GM12878 (cell line): ENCODE data around the gene MYH10. TPM values are rescaled to one million over a fixed set of nuclear protein-coding genes. Genes with fewer than 3 reads are reported as not detected.

Experiments
- ATAC-seq: fragments of 200-7000 bp; cut with Tn5 transposase; 3 replicates; pipeline ENCODE4 v1.9.1; 2020; ENCODE audit warnings: mild to moderate bottlenecking, moderate library complexity
- BruUV-seq: library from RNA; stranded (reverse); fragments of 400-500 nt; replicated peaks from 2 replicates; lab custom pipeline; 2021; lab: Mats Ljungman, UMichigan
- CTCF ChIA-PET: fragments of 300-600 bp; sonication (Branson Sonifier 250); formaldehyde crosslinking; extraction: SDS; loops from one replicate; lab custom pipeline; 2021; ENCODE audit warnings: inconsistent platforms; lab: Yijun Ruan, JAX
- POLR2A ChIA-PET: fragments of 350-600 bp; formaldehyde crosslinking; extraction: SDS; loops from one replicate; lab custom pipeline; 2021; ENCODE audit warnings: inconsistent platforms; lab: Charles Lee
- RAD21 ChIA-PET: fragments of 300-600 bp; sonication (Branson Sonifier 250); formaldehyde crosslinking; loops from one replicate; lab custom pipeline; 2023; ENCODE audit warnings: antibody characterized with exemption; ENCODE audit not compliant: unreplicated experiment; lab: Charles Lee
- SMC1A ChIA-PET: fragments of 300-600 bp; sonication (Branson Sonifier 250); formaldehyde crosslinking; loops from one replicate; lab custom pipeline; 2023; ENCODE audit not compliant: unreplicated experiment, uncharacterized antibody; lab: Charles Lee
- DNase-seq: peaks from one replicate; pipeline ENCODE4 v3.0.0-alpha.2; 2011; ENCODE audit warnings: low read depth, low spot score
- FAIRE-seq: peaks from 3 replicates; lab custom pipeline; 2011; peaks lifted over from hg19 to GRCh38; lab: Jason Lieb, UNC
- H2AFZ ChIP-seq: 2 replicates; pipeline ENCODE4 v1.6.0; 2011; ENCODE audit warnings: low read depth, low read length, control low read depth; ENCODE audit not compliant: control insufficient read depth
- H3K27ac ChIP-seq: 2 replicates; pipeline ENCODE4 v1.5.1; 2011; ENCODE audit warnings: control low read depth; ENCODE audit not compliant: control insufficient read depth, insufficient read depth
- H3K27me3 ChIP-seq, 2 experiments: replicated peaks in 1 of 2; 2 replicates each; pipeline versions ENCODE4 v1.6.0 to v1.6.1; 2011; ENCODE audit warnings: low read length in 1 of 2; ENCODE audit not compliant: control insufficient read depth in 2 of 2, insufficient read depth in 2 of 2
- H3K36me3 ChIP-seq, 2 experiments: 2 replicates each; pipeline ENCODE4 v1.5.1; 2011; ENCODE audit warnings: low read length in 1 of 2; ENCODE audit not compliant: control insufficient read depth in 2 of 2, insufficient read depth in 2 of 2
- H3K4me1 ChIP-seq: 2 replicates; pipeline ENCODE4 v1.6.1; 2011; ENCODE audit warnings: mild to moderate bottlenecking, low read length, moderate library complexity, mixed read lengths; ENCODE audit not compliant: control insufficient read depth, insufficient read depth
- H3K4me2 ChIP-seq: 2 replicates; pipeline ENCODE4 v1.6.0; 2011; ENCODE audit warnings: control low read depth; ENCODE audit not compliant: control insufficient read depth, insufficient read depth
- H3K4me3 ChIP-seq: fragments of 200-600 bp; sonication (generic); 2 replicates; pipeline ENCODE4 v1.5.1; 2016
- H3K79me2 ChIP-seq: 2 replicates; pipeline ENCODE4 v1.6.0; 2011; ENCODE audit warnings: low read length; ENCODE audit not compliant: control insufficient read depth, insufficient read depth
- H3K9ac ChIP-seq: 2 replicates; pipeline ENCODE4 v1.8.0; 2011; ENCODE audit warnings: low read length, control low read depth, mixed read lengths; ENCODE audit not compliant: control insufficient read depth, insufficient read depth
- H3K9me3 ChIP-seq: replicated peaks from 3 replicates; pipeline ENCODE4 v1.5.1; 2011; ENCODE audit warnings: mild to moderate bottlenecking, low read length; ENCODE audit not compliant: control insufficient read depth, insufficient read depth
- H4K20me1 ChIP-seq: 2 replicates; pipeline ENCODE4 v1.6.0; 2011; ENCODE audit not compliant: control insufficient read depth, insufficient read depth
- BCL11A ChIP-seq: IDR thresholded peaks from 2 replicates; pipeline ENCODE4 v1.6.1; 2011; ENCODE audit warnings: low read depth, low read length
- EP300 ChIP-seq, 2 experiments: fragments of 150-350 bp in 1 of 2; IDR thresholded peaks; 2 replicates each; pipeline ENCODE4 v1.6.1; 2011 to 2012; ENCODE audit warnings: low read depth in 2 of 2, low read length in 2 of 2, borderline replicate concordance in 1 of 2, improper control_type of control experiment in 1 of 2, inconsistent platforms in 1 of 2; ENCODE audit not compliant: control insufficient read depth in 1 of 2
- IRF4 ChIP-seq: IDR thresholded peaks from 2 replicates; pipeline ENCODE4 v1.6.1; 2011; ENCODE audit warnings: low read depth, low read length
- WGBS: methylation state at CpG from one replicate; pipeline ENCODE4 v1.1.6; 2016; ENCODE audit warnings: low lambda C conversion rate; ENCODE audit not compliant: insufficient replicate concordance, insufficient coverage; ENCODE audit errors: missing lambda C conversion rate; 5-methylcytosine and 5-hydroxymethylcytosine counted together
- in situ Hi-C: fragments of 300-500 bp; cut with MboI; formaldehyde crosslinking; loops from 9 replicates; pipeline ENCODE4 v1.14.3; 2018; ENCODE audit warnings: mixed read lengths
- intact Hi-C: fragments of 100-400 bp; cut with micrococcal nuclease; formaldehyde crosslinking; loops from one replicate; pipeline ENCODE4 v1.14.2; 2022; ENCODE audit not compliant: unreplicated experiment
- polyA plus RNA-seq, 11 experiments: library from polyadenylated mRNA; depleted of rRNA in 4 of 11; unstranded in 6 of 11; stranded (reverse) in 5 of 11; fragments of >200 nt; fragmentation: Nextera tagmentation in 4 of 11; fragmentation: Illumina TruSeq in 1 of 11; extraction: Ambion mirVana in 4 of 11; extraction: Trizol in 1 of 11; gene quantifications; 1 replicate in 1 of 11; 2 replicates in 10 of 11; pipeline versions ENCODE4 v1.2.1 to v1.2.3, GENCODE V29; 2011 to 2016; ENCODE audit warnings: inconsistent platforms in 2 of 11, missing spikeins in 2 of 11, low read depth in 1 of 11
- total RNA-seq, 4 experiments: library from RNA; depleted of rRNA in 3 of 4; stranded (reverse); fragments of >200 nt in 3 of 4; fragmentation: Illumina TruSeq in 1 of 4; extraction: Trizol in 1 of 4; gene quantifications; 2 replicates each; pipeline versions ENCODE4 v1.2.1 to v1.2.3, GENCODE V29; 2013 to 2021
- TF ChIP-seq, protein P1 (sequence below): fragments of 450-650 bp; IDR thresholded peaks from 2 replicates; pipeline ENCODE4 v1.6.1; 2018; ENCODE audit warnings: mild to moderate bottlenecking, low read depth, moderate library complexity; ENCODE audit not compliant: partially characterized antibody
- TF ChIP-seq, protein P2 (sequence below): fragments of 450-650 bp; IDR thresholded peaks from 2 replicates; pipeline ENCODE4 v1.6.1; 2014; ENCODE audit warnings: mild to moderate bottlenecking

Gene MYH10
- total and polyA plus RNA-seq, 10 of the 15 experiments (the other 5 are each of a cell fraction or from before 2014, with no cell fraction given) = 0.33 to 7.1 (median 1.0) TPM

DNA sequence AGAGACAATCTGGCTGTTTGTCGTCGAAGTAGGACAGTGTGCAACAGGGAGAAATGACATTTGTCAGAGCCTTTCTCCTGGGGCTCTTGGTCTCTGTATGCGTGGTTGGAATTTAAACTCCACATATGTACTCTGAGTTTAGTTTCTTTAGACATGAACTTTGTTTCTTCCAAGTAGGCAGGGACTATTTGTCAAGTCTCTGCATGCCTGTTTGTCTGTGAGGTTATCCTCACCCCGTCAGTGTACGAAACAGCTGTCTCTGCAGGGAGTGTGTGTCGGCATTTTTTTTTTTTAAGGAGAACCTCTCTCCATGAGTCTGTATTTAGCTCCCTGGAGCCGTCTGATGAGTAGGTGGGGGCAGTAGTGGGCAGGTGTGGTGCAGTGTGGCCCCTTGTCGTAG lies 165.2 kb downstream of the MYH10 start:
- no TSS peak for BruUV-seq
- DNase-seq = no peak
- ChIA-PET CTCF (interaction anchor here (0.6 kb wide), 1 partner anchor 15 kb away, joined by 3 read pairs; no protein-coding TSS in a partner anchor), RAD21 (no interaction called here), POLR2A (no interaction called here), SMC1A (no interaction called here)
- Histone ChIP-seq H3K9ac (no peak overlapping the region), H3K27ac (no peak overlapping the region), H3K4me1 (no peaks in the 10 kb centered on the region), H2AFZ (no peak overlapping the region), H3K79me2 (no peaks in the 10 kb centered on the region; the same call in 1 of the 2 replicates), H3K9me3 (no peaks in the 10 kb centered on the region), H4K20me1 (no peaks in the 10 kb centered on the region), H3K27me3 (no peaks in the 10 kb centered on the region), H3K4me2 (no peak overlapping the region), H3K4me3 (no peak overlapping the region), H3K36me3 (peaks cover 24 to 31% of the 10 kb centered on the region in 2 experiments)
- intact Hi-C loops = no loop called here
- TF ChIP-seq IRF4 = no peak
- no peak for TF ChIP-seq EP300 (IDR thresholded peaks at IDR 0.05; ENCODE audit: borderline replicate concordance in 1 of 2, control insufficient read depth in 1 of 2, low read depth in 2 of 2, low read length in 2 of 2)
- TF ChIP-seq, protein P1, sequence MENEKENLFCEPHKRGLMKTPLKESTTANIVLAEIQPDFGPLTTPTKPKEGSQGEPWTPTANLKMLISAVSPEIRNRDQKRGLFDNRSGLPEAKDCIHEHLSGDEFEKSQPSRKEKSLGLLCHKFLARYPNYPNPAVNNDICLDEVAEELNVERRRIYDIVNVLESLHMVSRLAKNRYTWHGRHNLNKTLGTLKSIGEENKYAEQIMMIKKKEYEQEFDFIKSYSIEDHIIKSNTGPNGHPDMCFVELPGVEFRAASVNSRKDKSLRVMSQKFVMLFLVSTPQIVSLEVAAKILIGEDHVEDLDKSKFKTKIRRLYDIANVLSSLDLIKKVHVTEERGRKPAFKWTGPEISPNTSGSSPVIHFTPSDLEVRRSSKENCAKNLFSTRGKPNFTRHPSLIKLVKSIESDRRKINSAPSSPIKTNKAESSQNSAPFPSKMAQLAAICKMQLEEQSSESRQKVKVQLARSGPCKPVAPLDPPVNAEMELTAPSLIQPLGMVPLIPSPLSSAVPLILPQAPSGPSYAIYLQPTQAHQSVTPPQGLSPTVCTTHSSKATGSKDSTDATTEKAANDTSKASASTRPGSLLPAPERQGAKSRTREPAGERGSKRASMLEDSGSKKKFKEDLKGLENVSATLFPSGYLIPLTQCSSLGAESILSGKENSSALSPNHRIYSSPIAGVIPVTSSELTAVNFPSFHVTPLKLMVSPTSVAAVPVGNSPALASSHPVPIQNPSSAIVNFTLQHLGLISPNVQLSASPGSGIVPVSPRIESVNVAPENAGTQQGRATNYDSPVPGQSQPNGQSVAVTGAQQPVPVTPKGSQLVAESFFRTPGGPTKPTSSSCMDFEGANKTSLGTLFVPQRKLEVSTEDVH = no peak
- no peak for TF ChIP-seq BCL11A
- TF ChIP-seq, protein P2, sequence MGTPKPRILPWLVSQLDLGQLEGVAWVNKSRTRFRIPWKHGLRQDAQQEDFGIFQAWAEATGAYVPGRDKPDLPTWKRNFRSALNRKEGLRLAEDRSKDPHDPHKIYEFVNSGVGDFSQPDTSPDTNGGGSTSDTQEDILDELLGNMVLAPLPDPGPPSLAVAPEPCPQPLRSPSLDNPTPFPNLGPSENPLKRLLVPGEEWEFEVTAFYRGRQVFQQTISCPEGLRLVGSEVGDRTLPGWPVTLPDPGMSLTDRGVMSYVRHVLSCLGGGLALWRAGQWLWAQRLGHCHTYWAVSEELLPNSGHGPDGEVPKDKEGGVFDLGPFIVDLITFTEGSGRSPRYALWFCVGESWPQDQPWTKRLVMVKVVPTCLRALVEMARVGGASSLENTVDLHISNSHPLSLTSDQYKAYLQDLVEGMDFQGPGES = no peak
- in situ Hi-C loops = no loop called here
- ATAC-seq = no peak
- 89% methylated on average over 8 of the region's 8 CpGs for WGBS
- no peak for FAIRE-seq
